A549 (cell line): ENCODE data around the gene HAUS8. TPM values are rescaled to one million over a fixed set of nuclear protein-coding genes. Genes with fewer than 3 reads are reported as not detected.

ENCODE experiments used
- ATAC-seq, 2 experiments: fragments of 200-7000 bp in 1 of 2; fragments of >200 bp in 1 of 2; cut with Nextera tagmentation in 1 of 2; cut with Tn5 transposase in 1 of 2; 3 replicates each; pipeline versions ENCODE4 v1.8.0 to v1.9.1; 2018 to 2020; ENCODE audit warnings: mild to moderate bottlenecking in 1 of 2, moderate library complexity in 1 of 2
- CTCF ChIA-PET: fragments of 300-600 bp; sonication (Branson Sonifier 250); formaldehyde crosslinking; extraction: SDS; loops from one replicate; lab custom pipeline; 2021; ENCODE audit warnings: antibody characterized with exemption, inconsistent platforms; lab: Yijun Ruan, JAX
- POLR2A ChIA-PET: fragments of 350-600 bp; formaldehyde crosslinking; extraction: SDS; loops from one replicate; lab custom pipeline; 2021; ENCODE audit warnings: antibody characterized with exemption, inconsistent platforms; lab: Yijun Ruan, JAX
- DNase-seq, 2 experiments: peaks; one replicate each; pipeline versions ENCODE4 v3.0.0 to v3.0.0-alpha.2; 2011 to 2016; ENCODE audit warnings: low read depth in 1 of 2, low spot score in 1 of 2
- FAIRE-seq: peaks from 2 replicates; lab custom pipeline; 2011; peaks lifted over from hg19 to GRCh38; lab: Jason Lieb, UNC
- H3K27ac ChIP-seq, 2 experiments: fragments of >200 bp; sonication (Bioruptor Twin); formaldehyde crosslinking; 3 replicates each; pipeline ENCODE4 v1.5.1; 2016 to 2017
- H3K4me1 ChIP-seq: fragments of >200 bp; sonication (Bioruptor Twin); formaldehyde crosslinking; 3 replicates; pipeline ENCODE4 v1.6.1; 2016
- H3K4me2 ChIP-seq: fragments of >200 bp; sonication (Bioruptor Twin); formaldehyde crosslinking; 3 replicates; pipeline ENCODE4 v1.6.1; 2016
- H3K4me3 ChIP-seq: fragments of >200 bp; sonication (Bioruptor Twin); formaldehyde crosslinking; 3 replicates; pipeline ENCODE4 v1.5.1; 2016
- H3K9me3 ChIP-seq: fragments of >200 bp; sonication (Bioruptor Twin); formaldehyde crosslinking; 3 replicates; pipeline ENCODE4 v1.6.1; 2016
- CHD2 ChIP-seq: fragments of 150-350 bp; IDR thresholded peaks from 2 replicates; pipeline ENCODE4 v1.6.1; 2014; ENCODE audit warnings: low read length; ENCODE audit not compliant: partially characterized antibody
- CHD4 ChIP-seq: fragments of 200-600 bp; sonication (generic); IDR thresholded peaks from 2 replicates; pipeline ENCODE4 v1.6.1; 2016; ENCODE audit warnings: antibody characterized with exemption, mild to moderate bottlenecking, borderline replicate concordance
- FOSB ChIP-seq: fragments of 250-450 bp; sonication (Bioruptor Pico); IDR thresholded peaks from 2 replicates; pipeline ENCODE4 v1.5.0; 2020; ENCODE audit warnings: mild to moderate bottlenecking, moderate library complexity
- GATA3 ChIP-seq: IDR thresholded peaks from 2 replicates; pipeline ENCODE4 v1.6.1; 2012; ENCODE audit warnings: borderline replicate concordance
- JUNB ChIP-seq: fragments of >200 bp; sonication (Bioruptor Twin); formaldehyde crosslinking; IDR thresholded peaks from 2 replicates; pipeline ENCODE4 v1.6.1; 2016
- NPAS2 ChIP-seq: fragments of 250-450 bp; sonication (Bioruptor Pico); IDR thresholded peaks from 2 replicates; pipeline ENCODE4 v1.8.0; 2022; ENCODE audit warnings: mild to moderate bottlenecking, moderate library complexity, borderline replicate concordance
- RAD21 ChIP-seq, 2 experiments: fragments of >200 bp in 1 of 2; sonication (Bioruptor Twin) in 1 of 2; formaldehyde crosslinking in 1 of 2; IDR thresholded peaks in 1 of 2; conservative IDR thresholded peaks in 1 of 2; 2 replicates in 1 of 2; 3 replicates in 1 of 2; pipeline ENCODE4 v1.6.1; 2012 to 2018; ENCODE audit warnings: inconsistent platforms in 1 of 2
- RARB ChIP-seq: fragments of 250-450 bp; sonication (Bioruptor Pico); IDR thresholded peaks from 2 replicates; pipeline ENCODE4 v1.8.0; 2021; ENCODE audit warnings: mild to moderate bottlenecking, moderate library complexity
- RFX5 ChIP-seq: fragments of 450-650 bp; IDR thresholded peaks from 2 replicates; pipeline ENCODE4 v1.7.1; 2014; ENCODE audit warnings: antibody characterized with exemption, mild to moderate bottlenecking, moderate library complexity
- SMC3 ChIP-seq: fragments of >200 bp; sonication (Bioruptor Twin); formaldehyde crosslinking; IDR thresholded peaks from 3 replicates; pipeline ENCODE4 v1.6.1; 2018; ENCODE audit warnings: inconsistent platforms
- SREBF2 ChIP-seq: fragments of 450-650 bp; IDR thresholded peaks from 2 replicates; pipeline ENCODE4 v1.6.1; 2014; ENCODE audit warnings: mild to moderate bottlenecking, moderate library complexity
- ZC3H11A ChIP-seq: fragments of 450-650 bp; IDR thresholded peaks from 2 replicates; pipeline ENCODE4 v1.6.1; 2014; ENCODE audit warnings: antibody characterized with exemption, mild to moderate bottlenecking
- ZNF302 ChIP-seq: fragments of 250-450 bp; sonication (Bioruptor Pico); IDR thresholded peaks from 2 replicates; pipeline ENCODE4 v1.9.0; 2021; ENCODE audit warnings: inconsistent platforms, mild to moderate bottlenecking, moderate library complexity
- WGBS: methylation state at CpG from one replicate; pipeline ENCODE4 v1.1.6; 2017; ENCODE audit errors: missing lambda C conversion rate; 5-methylcytosine and 5-hydroxymethylcytosine counted together
- polyA plus RNA-seq, 4 experiments: library from polyadenylated mRNA; depleted of rRNA in 3 of 4; stranded (reverse); fragments of >200 nt; fragmentation: RNase III in 1 of 4; extraction: RNeasy Plus Mini Kit Qiagen cat#74134 plus additional on column Dnase treatment in 1 of 4; gene quantifications; 2 replicates in 3 of 4; 3 replicates in 1 of 4; pipeline ENCODE4 v1.2.3, GENCODE V29; 2011 to 2017
- TF ChIP-seq, protein P1 (sequence below): fragments of >200 bp; sonication (Bioruptor Twin); formaldehyde crosslinking; IDR thresholded peaks from 3 replicates; pipeline ENCODE4 v1.6.1; 2016
- TF ChIP-seq, protein P2 (sequence below): IDR thresholded peaks from 2 replicates; pipeline ENCODE4 v1.6.1; 2012; ENCODE audit warnings: low read depth, borderline replicate concordance
- TF ChIP-seq, protein P3 (sequence below): fragments of >200 bp; sonication (Bioruptor Twin); formaldehyde crosslinking; IDR thresholded peaks from 3 replicates; pipeline ENCODE4 v1.5.1; 2016
- TF ChIP-seq, protein P4 (sequence below): IDR thresholded peaks from 2 replicates; pipeline ENCODE4 v1.6.1; 2012

Gene HAUS8
- polyA plus RNA-seq, 2 of the 4 experiments (the other 2 are of a cell fraction), result 15.1 to 16.2 TPM

DNA sequence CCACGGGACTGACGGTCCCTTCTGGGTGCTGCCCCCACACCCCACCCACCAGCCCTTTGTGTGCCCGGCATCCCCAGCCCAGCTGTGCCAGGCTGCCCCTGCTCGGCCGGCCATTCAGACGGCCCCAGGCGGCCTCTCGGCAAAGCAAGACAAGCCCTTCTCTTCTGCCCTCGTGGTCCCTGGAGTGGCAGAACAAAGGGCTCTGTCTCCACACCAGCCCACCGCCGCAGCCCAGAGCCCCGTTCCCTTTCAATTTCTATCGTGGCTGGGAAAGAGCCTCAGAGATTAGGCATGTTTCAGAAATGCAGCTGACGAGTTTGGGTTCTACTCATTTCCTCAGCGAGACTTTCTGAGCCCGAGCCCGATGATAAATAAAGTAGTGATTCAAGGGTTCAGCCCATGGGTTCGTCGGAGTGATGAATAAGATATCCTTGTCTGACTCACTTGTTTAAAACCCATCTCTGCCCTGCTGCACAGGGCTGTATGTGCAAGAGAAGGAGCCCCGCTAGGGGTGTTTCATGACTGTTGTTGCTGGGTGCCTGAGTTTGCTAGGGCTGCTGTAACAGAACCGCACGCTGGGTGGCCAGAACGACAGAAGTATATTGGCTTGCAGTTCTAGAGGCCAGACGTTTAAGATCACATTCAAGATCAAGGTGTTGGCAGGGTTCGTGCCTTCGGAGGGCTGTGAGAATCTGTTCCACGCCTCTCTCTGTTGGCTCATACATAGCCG lies 4.6 kb upstream of the HAUS8 start (continued):
- TF ChIP-seq, protein P1, sequence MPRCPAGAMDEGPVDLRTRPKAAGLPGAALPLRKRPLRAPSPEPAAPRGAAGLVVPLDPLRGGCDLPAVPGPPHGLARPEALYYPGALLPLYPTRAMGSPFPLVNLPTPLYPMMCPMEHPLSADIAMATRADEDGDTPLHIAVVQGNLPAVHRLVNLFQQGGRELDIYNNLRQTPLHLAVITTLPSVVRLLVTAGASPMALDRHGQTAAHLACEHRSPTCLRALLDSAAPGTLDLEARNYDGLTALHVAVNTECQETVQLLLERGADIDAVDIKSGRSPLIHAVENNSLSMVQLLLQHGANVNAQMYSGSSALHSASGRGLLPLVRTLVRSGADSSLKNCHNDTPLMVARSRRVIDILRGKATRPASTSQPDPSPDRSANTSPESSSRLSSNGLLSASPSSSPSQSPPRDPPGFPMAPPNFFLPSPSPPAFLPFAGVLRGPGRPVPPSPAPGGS, result no peak
- TF ChIP-seq, protein P2, sequence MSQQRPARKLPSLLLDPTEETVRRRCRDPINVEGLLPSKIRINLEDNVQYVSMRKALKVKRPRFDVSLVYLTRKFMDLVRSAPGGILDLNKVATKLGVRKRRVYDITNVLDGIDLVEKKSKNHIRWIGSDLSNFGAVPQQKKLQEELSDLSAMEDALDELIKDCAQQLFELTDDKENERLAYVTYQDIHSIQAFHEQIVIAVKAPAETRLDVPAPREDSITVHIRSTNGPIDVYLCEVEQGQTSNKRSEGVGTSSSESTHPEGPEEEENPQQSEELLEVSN, result no peak
- TF ChIP-seq, protein P3, sequence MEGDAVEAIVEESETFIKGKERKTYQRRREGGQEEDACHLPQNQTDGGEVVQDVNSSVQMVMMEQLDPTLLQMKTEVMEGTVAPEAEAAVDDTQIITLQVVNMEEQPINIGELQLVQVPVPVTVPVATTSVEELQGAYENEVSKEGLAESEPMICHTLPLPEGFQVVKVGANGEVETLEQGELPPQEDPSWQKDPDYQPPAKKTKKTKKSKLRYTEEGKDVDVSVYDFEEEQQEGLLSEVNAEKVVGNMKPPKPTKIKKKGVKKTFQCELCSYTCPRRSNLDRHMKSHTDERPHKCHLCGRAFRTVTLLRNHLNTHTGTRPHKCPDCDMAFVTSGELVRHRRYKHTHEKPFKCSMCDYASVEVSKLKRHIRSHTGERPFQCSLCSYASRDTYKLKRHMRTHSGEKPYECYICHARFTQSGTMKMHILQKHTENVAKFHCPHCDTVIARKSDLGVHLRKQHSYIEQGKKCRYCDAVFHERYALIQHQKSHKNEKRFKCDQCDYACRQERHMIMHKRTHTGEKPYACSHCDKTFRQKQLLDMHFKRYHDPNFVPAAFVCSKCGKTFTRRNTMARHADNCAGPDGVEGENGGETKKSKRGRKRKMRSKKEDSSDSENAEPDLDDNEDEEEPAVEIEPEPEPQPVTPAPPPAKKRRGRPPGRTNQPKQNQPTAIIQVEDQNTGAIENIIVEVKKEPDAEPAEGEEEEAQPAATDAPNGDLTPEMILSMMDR, result peak; percentile 37; the same call in 2 of the 3 replicates
- TF ChIP-seq JUNB, result peak; percentile 34; the same call in 1 of the 2 replicates
- no peak for TF ChIP-seq FOSB (CRISPR knock-in tag)
- TF ChIP-seq CHD4, result no peak
- peak; percentile 40 to 56; a peak in 4 of 5 replicates for TF ChIP-seq RAD21 (conservative IDR thresholded peaks at IDR 0.05 in 1 of 2, IDR thresholded peaks at IDR 0.05 in 1 of 2)
- no peak for TF ChIP-seq GATA3
- no peak for TF ChIP-seq RARB
- TF ChIP-seq ZC3H11A, result no peak
- TF ChIP-seq, protein P4, sequence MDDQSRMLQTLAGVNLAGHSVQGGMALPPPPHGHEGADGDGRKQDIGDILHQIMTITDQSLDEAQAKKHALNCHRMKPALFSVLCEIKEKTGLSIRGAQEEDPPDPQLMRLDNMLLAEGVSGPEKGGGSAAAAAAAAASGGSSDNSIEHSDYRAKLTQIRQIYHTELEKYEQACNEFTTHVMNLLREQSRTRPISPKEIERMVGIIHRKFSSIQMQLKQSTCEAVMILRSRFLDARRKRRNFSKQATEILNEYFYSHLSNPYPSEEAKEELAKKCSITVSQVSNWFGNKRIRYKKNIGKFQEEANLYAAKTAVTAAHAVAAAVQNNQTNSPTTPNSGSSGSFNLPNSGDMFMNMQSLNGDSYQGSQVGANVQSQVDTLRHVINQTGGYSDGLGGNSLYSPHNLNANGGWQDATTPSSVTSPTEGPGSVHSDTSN, result no peak

DNA sequence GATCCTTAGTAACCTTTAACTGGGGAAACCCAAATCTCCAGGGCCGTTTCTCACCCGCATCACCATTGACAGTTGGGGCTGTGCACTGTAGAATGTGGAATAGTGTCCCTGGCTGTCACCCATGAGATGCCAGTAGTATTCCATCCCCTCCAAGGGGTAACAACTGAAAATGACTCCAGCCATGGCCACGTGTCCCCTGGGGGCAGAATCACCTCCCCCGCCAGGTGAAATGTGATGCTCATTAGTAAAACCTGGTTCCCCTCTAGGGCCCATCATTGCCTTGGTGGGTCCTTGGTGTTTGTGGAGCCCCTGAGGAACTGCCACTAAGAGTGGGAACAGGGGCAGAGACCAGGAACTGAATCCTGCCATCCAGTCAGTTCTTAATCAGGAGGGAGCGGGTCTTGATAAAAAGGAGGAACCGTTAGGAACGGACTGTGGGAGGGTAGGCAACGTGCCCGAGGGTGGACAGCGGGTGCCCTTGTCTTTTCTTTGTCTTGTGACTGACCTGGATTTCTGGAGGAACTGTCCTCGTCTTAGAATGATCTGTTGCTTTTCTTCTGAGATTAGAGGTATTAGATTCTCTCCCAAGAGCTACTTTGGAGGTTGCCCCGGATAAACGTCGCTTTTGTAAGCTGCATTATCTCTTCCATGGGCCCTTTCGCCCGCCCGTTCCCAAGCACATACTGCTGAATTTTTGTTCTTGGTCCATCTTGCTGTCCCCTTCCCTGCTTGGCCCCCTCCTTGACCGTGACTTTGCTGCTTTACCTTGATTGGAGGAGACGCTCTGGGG lies 3.9 kb upstream of the HAUS8 start:
- DNase-seq (no peak), FAIRE-seq (no peak), ATAC-seq (no peak)
- peak overlapping the region; percentile 29; the same call in 2 of the 3 replicates for H3K4me3 ChIP-seq
- no peak for TF ChIP-seq SMC3
- TF ChIP-seq, protein P3, result no peak
- TF ChIP-seq, protein P4, result no peak
- no peak for TF ChIP-seq NPAS2 (CRISPR knock-in tag)
- TF ChIP-seq CHD2, result no peak
- TF ChIP-seq RFX5, result no peak
- no peak for TF ChIP-seq SREBF2
- TF ChIP-seq ZNF302 (CRISPR knock-in tag), result no peak
- TF ChIP-seq RAD21 (conservative IDR thresholded peaks at IDR 0.05 in 1 of 2, IDR thresholded peaks at IDR 0.05 in 1 of 2), result no peak
- no peak for TF ChIP-seq FOSB (CRISPR knock-in tag)
- H3K4me2 ChIP-seq, result peak overlapping the region; percentile 96
- peak overlapping the region; percentile 83 to 94 for H3K27ac ChIP-seq
- CTCF ChIA-PET, result interaction anchor here (0.6 to 1.4 kb wide), 6 partner anchors 8 to 193 kb away, joined by 3 read pairs; no protein-coding TSS in a partner anchor
- POLR2A ChIA-PET, result no interaction called here
- 85% methylated on average over 18 of the region's 19 CpGs for WGBS
- H3K4me1 ChIP-seq, result peaks cover 34% of the 10 kb centered on the region
- H3K9me3 ChIP-seq, result no peaks in the 10 kb centered on the region
